ENCODE results near the gene NKX1-1.

The NKX1-1 gene

DNA sequence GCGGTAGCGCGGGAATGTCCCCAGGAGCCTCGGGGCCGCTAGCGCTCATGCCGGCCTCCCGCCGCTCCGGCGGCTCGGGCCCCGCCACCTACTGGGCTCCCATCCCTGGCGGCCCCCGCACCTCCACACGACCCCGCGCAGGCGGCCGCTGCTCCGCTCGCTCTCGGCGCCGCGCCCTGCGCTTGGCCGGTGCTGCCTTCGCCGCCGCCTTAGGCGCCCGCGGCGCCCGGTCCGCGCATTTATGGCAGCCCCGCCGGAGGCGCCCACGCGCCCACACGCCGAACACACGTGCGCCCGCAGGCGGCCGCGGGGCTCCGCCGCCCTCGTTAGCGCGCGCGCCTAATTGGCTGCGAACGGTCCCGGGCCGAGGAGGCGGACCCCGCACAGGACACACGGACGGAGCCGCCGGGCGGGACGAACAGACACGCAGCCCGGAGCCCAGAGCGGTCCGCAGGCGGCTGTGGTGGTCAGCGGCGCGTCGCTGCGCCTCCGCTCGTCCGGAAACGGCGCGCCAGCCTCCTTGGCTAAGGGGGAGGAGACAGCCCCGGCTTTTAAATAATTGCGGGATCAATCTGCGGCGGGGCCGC, at the start of gene NKX1-1:
Gene NKX1-1 (minus strand): TSS at position 49 of the 587 bp plus-strand sequence. CDS start 0 bp downstream, at position 49.
- ATAC-seq (ENCODE audit: insufficient read depth, low read depth) (no peak), DNase-seq (no peak)
- H3K27me3 ChIP-seq (ENCODE audit: insufficient read depth, low read length, poor library complexity): no peaks in the 10 kb centered on the region
- no peak for TF ChIP-seq EZH2 (IDR thresholded peaks at IDR 0.05; ENCODE audit: borderline replicate concordance, low read depth, low read length, severe bottlenecking)
- TF ChIP-seq, protein P1, sequence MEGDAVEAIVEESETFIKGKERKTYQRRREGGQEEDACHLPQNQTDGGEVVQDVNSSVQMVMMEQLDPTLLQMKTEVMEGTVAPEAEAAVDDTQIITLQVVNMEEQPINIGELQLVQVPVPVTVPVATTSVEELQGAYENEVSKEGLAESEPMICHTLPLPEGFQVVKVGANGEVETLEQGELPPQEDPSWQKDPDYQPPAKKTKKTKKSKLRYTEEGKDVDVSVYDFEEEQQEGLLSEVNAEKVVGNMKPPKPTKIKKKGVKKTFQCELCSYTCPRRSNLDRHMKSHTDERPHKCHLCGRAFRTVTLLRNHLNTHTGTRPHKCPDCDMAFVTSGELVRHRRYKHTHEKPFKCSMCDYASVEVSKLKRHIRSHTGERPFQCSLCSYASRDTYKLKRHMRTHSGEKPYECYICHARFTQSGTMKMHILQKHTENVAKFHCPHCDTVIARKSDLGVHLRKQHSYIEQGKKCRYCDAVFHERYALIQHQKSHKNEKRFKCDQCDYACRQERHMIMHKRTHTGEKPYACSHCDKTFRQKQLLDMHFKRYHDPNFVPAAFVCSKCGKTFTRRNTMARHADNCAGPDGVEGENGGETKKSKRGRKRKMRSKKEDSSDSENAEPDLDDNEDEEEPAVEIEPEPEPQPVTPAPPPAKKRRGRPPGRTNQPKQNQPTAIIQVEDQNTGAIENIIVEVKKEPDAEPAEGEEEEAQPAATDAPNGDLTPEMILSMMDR (IDR thresholded peaks at IDR 0.05; ENCODE audit: borderline replicate concordance, extremely low read depth, low read length, poor library complexity, severe bottlenecking): no peak
- no peak within 1 kb of the TSS for H3K4me3 ChIP-seq (ENCODE audit: low read depth in 1 of 2, low read length in 2 of 2)
- H4K20me1 ChIP-seq (ENCODE audit: insufficient read depth, low read length): peaks cover 9% of the 10 kb centered on the region; the same call in 1 of the 2 replicates
- H3K9ac ChIP-seq (ENCODE audit: low read depth, low read length): no peak within 1 kb of the TSS
- no peaks in the 10 kb centered on the region for H3K4me1 ChIP-seq (ENCODE audit: insufficient read depth, low read length)
- peaks cover 10% of the 10 kb centered on the region for H3K9me3 ChIP-seq (ENCODE audit: insufficient read depth, low read length, severe bottlenecking)
- H3K4me2 ChIP-seq (ENCODE audit: insufficient read depth, low read length): no peak within 1 kb of the TSS
- no peak within 1 kb of the TSS for H3K27ac ChIP-seq (ENCODE audit: low read length)
- no peaks in the 10 kb centered on the region for H3K36me3 ChIP-seq (ENCODE audit: insufficient read depth, low read length)
- H2AFZ ChIP-seq (ENCODE audit: low read depth, low read length): no peak within 1 kb of the TSS
- H3K79me2 ChIP-seq (ENCODE audit: insufficient read depth, low read length): no peaks in the 10 kb centered on the region

- H3K9me3 ChIP-seq (ENCODE audit: insufficient read depth, low read length, severe bottlenecking): no peaks in the 10 kb centered on the region
- peaks cover 5% of the 10 kb centered on the region for H3K27me3 ChIP-seq (ENCODE audit: insufficient read depth, low read length, poor library complexity)
- ATAC-seq (ENCODE audit: insufficient read depth, low read depth) (no peak), DNase-seq (no peak)
- no peak overlapping the region for H3K9ac ChIP-seq (ENCODE audit: low read depth, low read length)
- H3K4me2 ChIP-seq (ENCODE audit: insufficient read depth, low read length): no peak overlapping the region
- H3K27ac ChIP-seq (ENCODE audit: low read length): no peak overlapping the region
- no peaks in the 10 kb centered on the region for H4K20me1 ChIP-seq (ENCODE audit: insufficient read depth, low read length)
- H3K4me1 ChIP-seq (ENCODE audit: insufficient read depth, low read length): no peaks in the 10 kb centered on the region
- H2AFZ ChIP-seq (ENCODE audit: low read depth, low read length): no peak overlapping the region
- H3K36me3 ChIP-seq (ENCODE audit: insufficient read depth, low read length): no peaks in the 10 kb centered on the region
- TF ChIP-seq, protein P1 (IDR thresholded peaks at IDR 0.05; ENCODE audit: borderline replicate concordance, extremely low read depth, low read length, poor library complexity, severe bottlenecking): no peak
- TF ChIP-seq EZH2 (IDR thresholded peaks at IDR 0.05; ENCODE audit: borderline replicate concordance, low read depth, low read length, severe bottlenecking): no peak
- no peaks in the 10 kb centered on the region for H3K79me2 ChIP-seq (ENCODE audit: insufficient read depth, low read length)
- H3K4me3 ChIP-seq (ENCODE audit: low read depth in 1 of 2, low read length in 2 of 2): no peak overlapping the region
Observed at GRCh38 chr4:1453731-1454130, 47.5 kb upstream of the NKX1-1 start.

DNA sequence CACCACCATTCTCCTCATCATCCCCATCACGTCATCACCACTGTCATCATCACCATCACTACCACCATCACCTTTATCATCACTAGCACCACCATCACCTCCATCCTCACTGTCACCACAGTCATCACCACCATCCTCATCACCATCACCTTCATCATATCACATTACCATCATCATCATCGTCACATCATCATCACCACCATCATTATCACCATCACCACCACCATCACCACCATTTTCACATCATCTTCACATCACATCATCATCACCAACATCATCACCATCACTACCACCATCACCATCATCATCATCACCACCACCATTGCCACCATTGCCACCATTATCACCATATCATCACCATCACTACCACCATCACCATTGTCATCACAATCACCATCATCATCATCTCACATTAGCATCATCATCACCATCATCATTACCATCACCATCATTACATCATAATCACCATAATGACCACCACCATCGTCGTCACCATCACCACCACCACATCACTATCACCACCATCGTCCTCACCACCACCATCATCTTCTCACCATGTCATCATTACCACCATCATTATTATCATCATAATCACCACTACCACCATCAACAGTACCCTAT, 46.3 kb upstream of the NKX1-1 start:
- no peaks in the 10 kb centered on the region for H4K20me1 ChIP-seq (ENCODE audit: insufficient read depth, low read length)

More for the DNA sequence above, 46.3 kb upstream of the NKX1-1 start:
- H3K27ac ChIP-seq (ENCODE audit: low read length): no peak overlapping the region
- no peak overlapping the region for H3K4me2 ChIP-seq (ENCODE audit: insufficient read depth, low read length)
- no peak overlapping the region for H2AFZ ChIP-seq (ENCODE audit: low read depth, low read length)
- no peak for TF ChIP-seq EZH2 (IDR thresholded peaks at IDR 0.05; ENCODE audit: borderline replicate concordance, low read depth, low read length, severe bottlenecking)
- TF ChIP-seq, protein P1 (IDR thresholded peaks at IDR 0.05; ENCODE audit: borderline replicate concordance, extremely low read depth, low read length, poor library complexity, severe bottlenecking): no peak
- no peaks in the 10 kb centered on the region for H3K9me3 ChIP-seq (ENCODE audit: insufficient read depth, low read length, severe bottlenecking)
- H3K4me3 ChIP-seq (ENCODE audit: low read depth in 1 of 2, low read length in 2 of 2): no peak overlapping the region
- no peaks in the 10 kb centered on the region for H3K4me1 ChIP-seq (ENCODE audit: insufficient read depth, low read length)
- H3K79me2 ChIP-seq (ENCODE audit: insufficient read depth, low read length): no peaks in the 10 kb centered on the region
- no peaks in the 10 kb centered on the region for H3K36me3 ChIP-seq (ENCODE audit: insufficient read depth, low read length)
- ATAC-seq (ENCODE audit: insufficient read depth, low read depth) (no peak), DNase-seq (no peak)
- no peak overlapping the region for H3K9ac ChIP-seq (ENCODE audit: low read depth, low read length)
- no peaks in the 10 kb centered on the region for H3K27me3 ChIP-seq (ENCODE audit: insufficient read depth, low read length, poor library complexity)
